Loucy (cell line): ENCODE results near the gene MOB1B.

Experiments used
- CTCF ChIP-seq: fragments of 200-600 bp; sonication (generic); conservative IDR thresholded peaks from 2 replicates; pipeline ENCODE4 v1.5.1; 2014; ENCODE audit warnings: mild to moderate bottlenecking, antibody characterized with exemption, low read length
- EZH2phosphoT487 ChIP-seq: fragments of 200-600 bp; IDR thresholded peaks from 2 replicates; pipeline ENCODE4 v1.6.1; 2018; ENCODE audit warnings: antibody characterized with exemption, mild to moderate bottlenecking, moderate library complexity, borderline replicate concordance

GRCh38 chr4:70914631-70915030 lies 12.5 kb downstream of the MOB1B start:
- TF ChIP-seq CTCF (no peak), EZH2phosphoT487 (no peak)
